A673 (cell line): ENCODE data around the gene MYO7A.

Experiments used
- EZH2 ChIP-seq: fragments of 200-600 bp; sonication (generic); IDR thresholded peaks from 2 replicates; pipeline ENCODE4 v1.6.1; 2017; ENCODE audit warnings: borderline replicate concordance, low read depth, mild to moderate bottlenecking, mixed read lengths, antibody characterized with exemption, low read length; ENCODE audit not compliant: poor library complexity, severe bottlenecking
- TF ChIP-seq, protein P1 (sequence below): fragments of 300-800, 200-600 bp; sonication (generic); conservative IDR thresholded peaks from 2 replicates; pipeline ENCODE4 v1.5.1; 2017; ENCODE audit warnings: low read depth, mild to moderate bottlenecking, antibody characterized with exemption, low read length, moderate library complexity, mixed read lengths

DNA sequence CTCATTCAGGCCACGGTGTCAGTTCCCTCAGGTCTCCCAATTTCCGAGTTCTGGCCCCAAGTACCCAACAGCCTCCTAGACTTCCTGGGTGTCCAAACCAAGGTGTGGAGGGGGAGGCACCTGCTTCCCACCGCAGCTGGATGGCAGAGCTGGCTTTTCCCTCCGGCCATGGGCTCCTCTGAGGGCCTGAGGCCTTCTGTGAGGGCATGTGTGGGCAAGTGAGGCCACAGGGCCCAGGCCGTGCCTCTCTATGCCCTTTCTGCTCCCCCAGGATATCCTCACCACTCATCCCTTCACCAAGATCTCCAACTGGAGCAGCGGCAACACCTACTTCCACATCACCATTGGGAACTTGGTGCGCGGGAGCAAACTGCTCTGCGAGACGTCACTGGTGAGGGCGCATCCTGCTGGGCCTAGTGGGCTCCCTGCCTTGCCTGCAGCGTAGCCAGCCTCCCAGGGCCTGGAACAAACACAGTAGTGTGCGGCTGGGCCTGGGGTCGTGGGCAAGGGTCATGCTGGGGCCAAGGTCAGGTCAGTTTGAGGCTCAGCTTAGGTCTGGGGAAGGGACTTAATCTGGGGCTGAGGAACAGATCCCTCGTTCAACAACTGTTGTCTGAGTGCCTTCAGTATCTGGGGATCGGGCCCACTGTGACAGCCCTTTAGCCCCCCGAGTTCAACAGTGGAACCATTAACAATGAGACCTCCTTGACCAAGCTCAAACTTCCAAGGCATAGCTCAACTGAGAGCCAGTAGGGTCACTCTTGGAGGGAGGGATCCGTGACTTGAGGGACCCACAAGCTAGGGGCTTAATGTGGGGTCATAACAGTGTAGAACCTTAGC lies 85.8 kb downstream of the MYO7A start:
- TF ChIP-seq, protein P1, sequence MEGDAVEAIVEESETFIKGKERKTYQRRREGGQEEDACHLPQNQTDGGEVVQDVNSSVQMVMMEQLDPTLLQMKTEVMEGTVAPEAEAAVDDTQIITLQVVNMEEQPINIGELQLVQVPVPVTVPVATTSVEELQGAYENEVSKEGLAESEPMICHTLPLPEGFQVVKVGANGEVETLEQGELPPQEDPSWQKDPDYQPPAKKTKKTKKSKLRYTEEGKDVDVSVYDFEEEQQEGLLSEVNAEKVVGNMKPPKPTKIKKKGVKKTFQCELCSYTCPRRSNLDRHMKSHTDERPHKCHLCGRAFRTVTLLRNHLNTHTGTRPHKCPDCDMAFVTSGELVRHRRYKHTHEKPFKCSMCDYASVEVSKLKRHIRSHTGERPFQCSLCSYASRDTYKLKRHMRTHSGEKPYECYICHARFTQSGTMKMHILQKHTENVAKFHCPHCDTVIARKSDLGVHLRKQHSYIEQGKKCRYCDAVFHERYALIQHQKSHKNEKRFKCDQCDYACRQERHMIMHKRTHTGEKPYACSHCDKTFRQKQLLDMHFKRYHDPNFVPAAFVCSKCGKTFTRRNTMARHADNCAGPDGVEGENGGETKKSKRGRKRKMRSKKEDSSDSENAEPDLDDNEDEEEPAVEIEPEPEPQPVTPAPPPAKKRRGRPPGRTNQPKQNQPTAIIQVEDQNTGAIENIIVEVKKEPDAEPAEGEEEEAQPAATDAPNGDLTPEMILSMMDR: no peak
- no peak for TF ChIP-seq EZH2
